ENCODE measurements around the gene CTNND2.

The CTNND2 gene

GRCh38 chr5:11502783-11503182, 401.5 kb downstream of the CTNND2 start:
- Histone ChIP-seq H3K4me1 (ENCODE audit: low read depth, poor library complexity, severe bottlenecking) (no peaks in the 10 kb centered on the region), H3K27ac (no peak overlapping the region), H3K79me2 (ENCODE audit: insufficient read depth, low read depth) (no peaks in the 10 kb centered on the region), H3K9ac (no peak overlapping the region), H3K4me3 (IDR thresholded peaks at IDR 0.05; ENCODE audit: insufficient read depth, low read depth, low read length) (no peak overlapping the region), H3K36me3 (ENCODE audit: insufficient read depth) (no peaks in the 10 kb centered on the region), H3K4me2 (no peak overlapping the region), H3K27me3 (ENCODE audit: insufficient read depth, low read depth) (no peaks in the 10 kb centered on the region), H2AFZ (ENCODE audit: low read depth) (no peak overlapping the region), H4K20me1 (ENCODE audit: insufficient read depth) (no peaks in the 10 kb centered on the region)
- no peak for TF ChIP-seq CTCF (conservative IDR thresholded peaks at IDR 0.05; ENCODE audit: low read depth, low read length)

- Histone ChIP-seq H3K79me2 (ENCODE audit: insufficient read depth, low read depth) (no peaks in the 10 kb centered on the region), H3K27me3 (ENCODE audit: insufficient read depth, low read depth) (no peaks in the 10 kb centered on the region), H2AFZ (ENCODE audit: low read depth) (no peak overlapping the region), H3K4me2 (no peak overlapping the region), H4K20me1 (ENCODE audit: insufficient read depth) (no peaks in the 10 kb centered on the region), H3K27ac (no peak overlapping the region), H3K36me3 (ENCODE audit: insufficient read depth) (no peaks in the 10 kb centered on the region), H3K9ac (no peak overlapping the region), H3K4me1 (ENCODE audit: low read depth, poor library complexity, severe bottlenecking) (no peaks in the 10 kb centered on the region), H3K4me3 (IDR thresholded peaks at IDR 0.05; ENCODE audit: insufficient read depth, low read depth, low read length) (no peak overlapping the region)
- no peak for TF ChIP-seq CTCF (conservative IDR thresholded peaks at IDR 0.05; ENCODE audit: low read depth, low read length)
Observed at GRCh38 chr5:11497651-11498050, 406.6 kb downstream of the CTNND2 start.

GRCh38 chr5:11496137-11496719, 408.0 kb downstream of the CTNND2 start:
- Histone ChIP-seq H3K4me2 (no peak overlapping the region), H3K27ac (no peak overlapping the region), H3K27me3 (ENCODE audit: insufficient read depth, low read depth) (no peaks in the 10 kb centered on the region), H3K4me1 (ENCODE audit: low read depth, poor library complexity, severe bottlenecking) (no peaks in the 10 kb centered on the region), H3K9ac (no peak overlapping the region), H2AFZ (ENCODE audit: low read depth) (no peak overlapping the region), H3K79me2 (ENCODE audit: insufficient read depth, low read depth) (no peaks in the 10 kb centered on the region), H3K36me3 (ENCODE audit: insufficient read depth) (no peaks in the 10 kb centered on the region), H3K4me3 (IDR thresholded peaks at IDR 0.05; ENCODE audit: insufficient read depth, low read depth, low read length) (no peak overlapping the region), H4K20me1 (ENCODE audit: insufficient read depth) (no peaks in the 10 kb centered on the region)
- no peak for TF ChIP-seq CTCF (conservative IDR thresholded peaks at IDR 0.05; ENCODE audit: low read depth, low read length)

- no peaks in the 10 kb centered on the region for H4K20me1 ChIP-seq (ENCODE audit: insufficient read depth)
- no peak overlapping the region for H3K27ac ChIP-seq
- no peak overlapping the region for H3K4me2 ChIP-seq
- H3K4me3 ChIP-seq (IDR thresholded peaks at IDR 0.05; ENCODE audit: insufficient read depth, low read depth, low read length): no peak overlapping the region
- no peaks in the 10 kb centered on the region for H3K36me3 ChIP-seq (ENCODE audit: insufficient read depth)
- TF ChIP-seq CTCF (conservative IDR thresholded peaks at IDR 0.05; ENCODE audit: low read depth, low read length): peak; percentile 47
- no peaks in the 10 kb centered on the region for H3K27me3 ChIP-seq (ENCODE audit: insufficient read depth, low read depth)
- H3K9ac ChIP-seq: no peak overlapping the region
- no peak overlapping the region for H2AFZ ChIP-seq (ENCODE audit: low read depth)
- no peaks in the 10 kb centered on the region for H3K79me2 ChIP-seq (ENCODE audit: insufficient read depth, low read depth)
- no peaks in the 10 kb centered on the region for H3K4me1 ChIP-seq (ENCODE audit: low read depth, poor library complexity, severe bottlenecking)
Observed at GRCh38 chr5:11494340-11494739, 409.9 kb downstream of the CTNND2 start.

Measured in KMS-11 (cell line).